ENCODE data around the gene IRAK3.

- TF ChIP-seq CTCF (IDR thresholded peaks at IDR 0.05) (no peak), POLR2AphosphoS5 (IDR thresholded peaks at IDR 0.05) (no peak), POLR2A (IDR thresholded peaks at IDR 0.05; ENCODE audit: low read depth) (no peak)
Observed at GRCh38 chr12:66251049-66251448, 62.0 kb downstream of the IRAK3 start.

Data from esophagus muscularis mucosa (tissue), 3 donors.